HepG2 (cell line): ENCODE results near the gene CREG1. TPM values are rescaled to one million over a fixed set of nuclear protein-coding genes. Genes with fewer than 3 reads are reported as not detected.

Source experiments
- ATAC-seq: fragments of 200-7000 bp; cut with Tn5 transposase; 3 replicates; pipeline ENCODE4 v1.9.1; 2020; ENCODE audit warnings: mild to moderate bottlenecking, moderate library complexity
- BruUV-seq: library from RNA; stranded (reverse); fragments of 400-500 nt; replicated peaks from 2 replicates; lab custom pipeline; 2021; lab: Mats Ljungman, UMichigan
- CTCF ChIA-PET: fragments of 300-600 bp; formaldehyde crosslinking; extraction: SDS; loops from one replicate; lab custom pipeline; 2021; ENCODE audit warnings: low total read pairs, inconsistent platforms, low intra/inter-chr PET ratio; lab: Yijun Ruan, JAX
- POLR2A ChIA-PET: fragments of 350-600 bp; sonication (Branson Sonifier 250); formaldehyde crosslinking; loops from one replicate; lab custom pipeline; 2020; ENCODE audit warnings: antibody characterized with exemption, inconsistent platforms; lab: Yijun Ruan, JAX
- DNase-seq: peaks from one replicate; pipeline ENCODE4 v3.0.0-alpha.2; 2015; ENCODE audit warnings: low spot score
- FAIRE-seq: peaks from 3 replicates; lab custom pipeline; 2011; peaks lifted over from hg19 to GRCh38; lab: Jason Lieb, UNC
- H2AFZ ChIP-seq: one replicate; pipeline ENCODE4 v1.6.1; 2011; ENCODE audit warnings: low read length, inconsistent platforms
- H3K27ac ChIP-seq: fragments of 300-600 bp; 3 replicates; pipeline ENCODE4 v1.8.0; 2011; ENCODE audit warnings: mixed run types, mild to moderate bottlenecking, mixed read lengths, low read length, inconsistent platforms; ENCODE audit not compliant: insufficient read depth; ENCODE audit errors: extremely low read length
- H3K27me3 ChIP-seq, 2 experiments: fragments of 200-600 bp in 1 of 2; 2 replicates in 1 of 2; 3 replicates in 1 of 2; pipeline versions ENCODE4 v1.6.0 to v1.8.0; 2011; ENCODE audit warnings: low read length in 2 of 2, mild to moderate bottlenecking in 2 of 2, moderate library complexity in 2 of 2, inconsistent platforms in 1 of 2; ENCODE audit not compliant: insufficient read depth in 2 of 2, control insufficient read depth in 1 of 2
- H3K36me3 ChIP-seq, 2 experiments: fragments of 200-600 bp in 1 of 2; replicated peaks in 1 of 2; 2 replicates in 1 of 2; 3 replicates in 1 of 2; pipeline versions ENCODE4 v1.5.1 to v1.8.0; 2011; ENCODE audit warnings: low read length in 2 of 2, inconsistent platforms in 1 of 2; ENCODE audit not compliant: insufficient read depth in 2 of 2, control insufficient read depth in 1 of 2
- H3K4me1 ChIP-seq: 2 replicates; pipeline ENCODE4 v1.5.1; 2012; ENCODE audit warnings: low read length, inconsistent platforms; ENCODE audit not compliant: insufficient read depth
- H3K4me2 ChIP-seq: 2 replicates; pipeline ENCODE4 v1.6.0; 2011; ENCODE audit warnings: low read depth, low read length, inconsistent platforms
- H3K4me3 ChIP-seq, 3 experiments: fragments of 200-600 bp in 1 of 3; sonication (generic), shearing (Covaris generic) in 1 of 3; replicated peaks in 1 of 3; 2 replicates each; pipeline ENCODE4 v1.5.1; 2011 to 2016; ENCODE audit warnings: low read length in 3 of 3, inconsistent platforms in 2 of 3, low read depth in 2 of 3, mild to moderate bottlenecking in 2 of 3, control low read depth in 1 of 3, mixed read lengths in 1 of 3; ENCODE audit not compliant: insufficient read depth in 1 of 3
- H3K79me2 ChIP-seq: one replicate; pipeline ENCODE4 v1.6.1; 2011; ENCODE audit warnings: low read length, inconsistent platforms; ENCODE audit not compliant: insufficient read depth
- H3K9ac ChIP-seq: 2 replicates; pipeline ENCODE4 v1.6.0; 2011; ENCODE audit warnings: mild to moderate bottlenecking, low read depth, low read length, inconsistent platforms; ENCODE audit not compliant: insufficient read depth
- H3K9me3 ChIP-seq: 2 replicates; pipeline ENCODE4 v1.5.1; 2012; ENCODE audit warnings: mild to moderate bottlenecking, low read length
- H4K20me1 ChIP-seq: 2 replicates; pipeline ENCODE4 v1.6.0; 2011; ENCODE audit warnings: inconsistent platforms, mild to moderate bottlenecking, low read length, moderate library complexity; ENCODE audit not compliant: insufficient read depth
- BCL6 ChIP-seq: IDR thresholded peaks from 2 replicates; pipeline ENCODE4 v1.6.1; 2016; ENCODE audit warnings: missing genetic modification reagents, missing compliant biosample characterization
- CEBPB ChIP-seq: IDR thresholded peaks from 2 replicates; pipeline ENCODE4 v1.6.1; 2011; ENCODE audit warnings: low read depth, low read length, improper control_type of control experiment, borderline replicate concordance
- IRF2 ChIP-seq: IDR thresholded peaks from 2 replicates; pipeline ENCODE4 v1.6.1; 2018; ENCODE audit warnings: missing genetic modification reagents, missing compliant biosample characterization
- MTF1 ChIP-seq: sonication (generic); formaldehyde crosslinking; IDR thresholded peaks from 2 replicates; pipeline ENCODE4 v1.5.0; 2020; ENCODE audit warnings: missing genetic modification reagents
- POLR2AphosphoS2 ChIP-seq: IDR thresholded peaks from 2 replicates; pipeline ENCODE4 v1.6.1; 2011; ENCODE audit warnings: low read depth, low read length, improper control_type of control experiment
- RFXANK ChIP-seq: IDR thresholded peaks from 2 replicates; pipeline ENCODE4 v1.6.1; 2016
- SP4 ChIP-seq: sonication (generic); formaldehyde crosslinking; IDR thresholded peaks from 2 replicates; pipeline ENCODE4 v1.8.1; 2023; ENCODE audit warnings: mild to moderate bottlenecking, missing genetic modification reagents
- SPEN ChIP-seq: sonication (generic); formaldehyde crosslinking; IDR thresholded peaks from 2 replicates; pipeline ENCODE4 v1.5.1; 2020; ENCODE audit warnings: low read depth, mild to moderate bottlenecking, missing genetic modification reagents
- ZNF205 ChIP-seq: IDR thresholded peaks from 2 replicates; pipeline ENCODE4 v1.6.1; 2018; ENCODE audit warnings: missing biosample characterization, missing genetic modification reagents
- ZNF296 ChIP-seq: sonication (generic); formaldehyde crosslinking; conservative IDR thresholded peaks from 2 replicates; pipeline ENCODE4 v1.5.0; 2020; ENCODE audit warnings: mild to moderate bottlenecking, missing genetic modification reagents
- ZNF549 ChIP-seq: sonication (generic); formaldehyde crosslinking; IDR thresholded peaks from 2 replicates; pipeline ENCODE4 v1.5.0; 2020; ENCODE audit warnings: missing genetic modification reagents
- ZNF841 ChIP-seq: sonication (generic); formaldehyde crosslinking; IDR thresholded peaks from 2 replicates; pipeline ENCODE4 v1.8.1; 2023; ENCODE audit warnings: missing genetic modification reagents, borderline replicate concordance
- WGBS: methylation state at CpG from one replicate; pipeline ENCODE4 v1.1.6; 2017; ENCODE audit warnings: low lambda C conversion rate; 5-methylcytosine and 5-hydroxymethylcytosine counted together
- in situ Hi-C: cut with HindIII; loops from 2 replicates; pipeline ENCODE4 v1.10.0; 2017; ENCODE audit warnings: low pct_unique_long_range_greater_than_20kb; ENCODE audit not compliant: extremely low pct_ligation_motif_present
- intact Hi-C: fragments of 100-400 bp; cut with micrococcal nuclease; formaldehyde crosslinking; loops from one replicate; pipeline ENCODE4 v1.10.0; 2022; ENCODE audit not compliant: unreplicated experiment
- polyA plus RNA-seq, 8 experiments: library from polyadenylated mRNA; depleted of rRNA in 3 of 8; stranded (reverse) in 7 of 8; unstranded in 1 of 8; fragments of >200 nt; fragmentation: Illumina TruSeq in 4 of 8; extraction: Trizol in 4 of 8; gene quantifications; 2 replicates each; pipeline versions ENCODE4 v1.2.1 to v1.2.3, GENCODE V29; 2011 to 2016; ENCODE audit warnings: low read depth in 4 of 8, missing spikeins in 1 of 8, mixed read lengths in 1 of 8; ENCODE audit not compliant: insufficient read depth in 1 of 8
- total RNA-seq, 5 experiments: library from RNA; depleted of rRNA; stranded (reverse); fragments of >200 nt; fragmentation: Illumina TruSeq; extraction: Trizol; gene quantifications; 2 replicates each; pipeline ENCODE4 v1.2.3, GENCODE V29; 2016; ENCODE audit warnings: low read depth in 1 of 5
- TF ChIP-seq, protein P1 (sequence below): sonication (generic); formaldehyde crosslinking; conservative IDR thresholded peaks from 2 replicates; pipeline ENCODE4 v1.5.0; 2020; ENCODE audit warnings: missing genetic modification reagents

Gene CREG1
- total and polyA plus RNA-seq, 2 of the 13 experiments (the other 11 are each of a cell fraction or from before 2014, with no cell fraction given): 31.3 to 33.5 TPM

DNA sequence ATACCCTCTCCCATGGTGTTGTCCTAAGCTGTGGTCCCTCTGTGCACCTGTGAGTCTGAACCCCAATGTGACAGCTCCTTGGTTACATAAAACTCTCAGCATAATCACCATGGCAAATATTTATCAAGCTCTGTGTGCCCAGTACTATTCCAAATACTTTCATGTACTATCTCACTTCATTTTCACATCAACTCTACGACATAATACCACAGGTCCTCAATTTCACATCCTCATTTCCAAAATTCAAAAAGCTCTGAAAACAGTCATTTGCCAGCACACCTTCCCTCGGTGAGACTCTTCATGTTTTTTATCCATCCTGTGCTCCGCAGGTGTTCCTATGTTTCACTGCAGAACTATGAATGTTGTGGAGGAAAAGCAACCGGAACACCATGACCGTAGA is 12.4 kb upstream of the CREG1 start (continued):
- TF ChIP-seq SP4 (CRISPR knock-in tag): no peak
- TF ChIP-seq IRF2 (CRISPR knock-in tag): no peak
- TF ChIP-seq RFXANK (CRISPR knock-in tag): no peak
- TF ChIP-seq ZNF549 (CRISPR knock-in tag): no peak
- TF ChIP-seq MTF1 (CRISPR knock-in tag): no peak
- no peak for TF ChIP-seq ZNF296 (CRISPR knock-in tag)
- TF ChIP-seq, protein P1, sequence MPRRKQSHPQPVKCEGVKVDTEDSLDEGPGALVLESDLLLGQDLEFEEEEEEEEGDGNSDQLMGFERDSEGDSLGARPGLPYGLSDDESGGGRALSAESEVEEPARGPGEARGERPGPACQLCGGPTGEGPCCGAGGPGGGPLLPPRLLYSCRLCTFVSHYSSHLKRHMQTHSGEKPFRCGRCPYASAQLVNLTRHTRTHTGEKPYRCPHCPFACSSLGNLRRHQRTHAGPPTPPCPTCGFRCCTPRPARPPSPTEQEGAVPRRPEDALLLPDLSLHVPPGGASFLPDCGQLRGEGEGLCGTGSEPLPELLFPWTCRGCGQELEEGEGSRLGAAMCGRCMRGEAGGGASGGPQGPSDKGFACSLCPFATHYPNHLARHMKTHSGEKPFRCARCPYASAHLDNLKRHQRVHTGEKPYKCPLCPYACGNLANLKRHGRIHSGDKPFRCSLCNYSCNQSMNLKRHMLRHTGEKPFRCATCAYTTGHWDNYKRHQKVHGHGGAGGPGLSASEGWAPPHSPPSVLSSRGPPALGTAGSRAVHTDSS (CRISPR knock-in tag): no peak
- no peak for TF ChIP-seq POLR2AphosphoS2
- TF ChIP-seq ZNF841 (CRISPR knock-in tag): no peak
- TF ChIP-seq ZNF205 (CRISPR knock-in tag): no peak
- no peak for TF ChIP-seq SPEN (CRISPR knock-in tag)

GRCh38 chr1:167564612-167565270 is 11.2 kb upstream of the CREG1 start:
- Histone ChIP-seq H3K4me3 (no peak overlapping the region), H3K9me3 (no peaks in the 10 kb centered on the region), H3K9ac (no peak overlapping the region), H4K20me1 (no peaks in the 10 kb centered on the region), H3K36me3 (no peaks in the 10 kb centered on the region), H3K27me3 (peaks cover 0 to 25% of the 10 kb centered on the region in 2 experiments; a peak in 1 of 5 replicates), H3K27ac (no peak overlapping the region), H3K79me2 (no peaks in the 10 kb centered on the region), H2AFZ (no peak overlapping the region), H3K4me2 (no peak overlapping the region), H3K4me1 (no peaks in the 10 kb centered on the region)
- in situ Hi-C loops: no loop called here
- ChIA-PET CTCF (no interaction called here), POLR2A (no interaction called here)
- no peak for TF ChIP-seq BCL6
- 0 out of 2 replicates have a peak, but pooled peaks have one; percentile 1 for TF ChIP-seq CEBPB
- WGBS: 23% methylated on average over 5 of the region's 5 CpGs
- ATAC-seq (no peak; the same call in 2 of the 3 replicates), FAIRE-seq (no peak), DNase-seq (no peak)
- intact Hi-C loops: no loop called here
- no TSS peak for BruUV-seq
